Endothelial cell of umbilical vein (primary cell): ENCODE measurements around the gene JAZF1. TPM values are rescaled to one million over a fixed set of nuclear protein-coding genes. Genes with fewer than 3 reads are reported as not detected.

Experiments
- BruUV-seq: library from RNA; stranded (reverse); fragments of 400-500 nt; replicated peaks from 2 replicates; lab custom pipeline; 2021; lab: Mats Ljungman, UMichigan
- CTCF ChIA-PET: fragments of 300-600, 350-600 bp; sonication (Branson Sonifier 250); formaldehyde crosslinking; loops from one replicate; lab custom pipeline; 2021; ENCODE audit warnings: antibody characterized with exemption, inconsistent platforms; lab: Charles Lee
- POLR2A ChIA-PET: fragments of 300-600, 350-600 bp; sonication (Branson Sonifier 250); formaldehyde crosslinking; loops from one replicate; lab custom pipeline; 2021; ENCODE audit warnings: antibody characterized with exemption, inconsistent platforms; lab: Charles Lee
- DNase-seq: peaks from one replicate; pipeline ENCODE4 v3.0.0-alpha.2; 2011; ENCODE audit warnings: low read depth, low spot score
- FAIRE-seq: peaks from 2 replicates; lab custom pipeline; 2011; peaks lifted over from hg19 to GRCh38; lab: Jason Lieb, UNC
- H2AFZ ChIP-seq: 2 replicates; pipeline ENCODE4 v1.6.0; 2012; ENCODE audit warnings: low read depth, low read length, control low read depth, inconsistent platforms
- H3K27ac ChIP-seq: 2 replicates; pipeline ENCODE4 v1.5.1; 2011; ENCODE audit warnings: low read depth, mild to moderate bottlenecking, control low read depth, low read length, moderate library complexity; ENCODE audit not compliant: insufficient read depth
- H3K27me3 ChIP-seq, 2 experiments: 2 replicates each; pipeline versions ENCODE4 v1.6.0 to v1.6.1; 2011; ENCODE audit warnings: low read length in 2 of 2, mixed read lengths in 1 of 2; ENCODE audit not compliant: control insufficient read depth in 2 of 2, insufficient read depth in 2 of 2
- H3K36me3 ChIP-seq, 2 experiments: 2 replicates in 1 of 2; 3 replicates in 1 of 2; pipeline ENCODE4 v1.5.1; 2011; ENCODE audit warnings: low read length in 2 of 2, mild to moderate bottlenecking in 1 of 2, moderate library complexity in 1 of 2; ENCODE audit not compliant: control insufficient read depth in 2 of 2, insufficient read depth in 2 of 2; ENCODE audit errors: extremely low read depth in 1 of 2
- H3K4me1 ChIP-seq: 3 replicates; pipeline ENCODE4 v1.5.1; 2011; ENCODE audit warnings: mild to moderate bottlenecking, low read length; ENCODE audit not compliant: control insufficient read depth, insufficient read depth; ENCODE audit errors: extremely low read depth
- H3K4me2 ChIP-seq: 2 replicates; pipeline ENCODE4 v1.6.1; 2011; ENCODE audit warnings: low read length, control low read depth, mixed read lengths; ENCODE audit not compliant: insufficient read depth
- H3K4me3 ChIP-seq, 3 experiments: fragments of 200-600 bp in 1 of 3; sonication (generic), shearing (Covaris generic) in 1 of 3; replicated peaks in 1 of 3; 2 replicates each; pipeline ENCODE4 v1.5.1; 2011 to 2016; ENCODE audit warnings: control low read depth in 3 of 3, low read length in 3 of 3, mild to moderate bottlenecking in 2 of 3, inconsistent platforms in 1 of 3, low read depth in 1 of 3, moderate library complexity in 1 of 3; ENCODE audit not compliant: insufficient read depth in 1 of 3
- H3K79me2 ChIP-seq: 2 replicates; pipeline ENCODE4 v1.6.0; 2012; ENCODE audit warnings: low read length, inconsistent platforms; ENCODE audit not compliant: control insufficient read depth, insufficient read depth
- H3K9ac ChIP-seq: replicated peaks from 2 replicates; pipeline ENCODE3; 2011; ENCODE audit warnings: low read length, control low read depth; ENCODE audit not compliant: insufficient read depth; ENCODE audit errors: extremely low read depth
- H3K9me1 ChIP-seq: replicated peaks from 3 replicates; pipeline ENCODE4 v1.6.0; 2011; ENCODE audit warnings: mild to moderate bottlenecking, low read length; ENCODE audit not compliant: control insufficient read depth, insufficient read depth; ENCODE audit errors: extremely low read depth
- H3K9me3 ChIP-seq: replicated peaks from 2 replicates; pipeline ENCODE4 v1.5.1; 2012; ENCODE audit warnings: low read length, inconsistent platforms; ENCODE audit not compliant: control insufficient read depth, insufficient read depth
- H4K20me1 ChIP-seq: replicated peaks from 2 replicates; pipeline ENCODE3; 2011; ENCODE audit warnings: mild to moderate bottlenecking, low read length; ENCODE audit not compliant: control insufficient read depth, insufficient read depth; ENCODE audit errors: extremely low read depth
- EZH2 ChIP-seq: IDR thresholded peaks from 2 replicates; pipeline ENCODE4 v1.6.1; 2012; ENCODE audit warnings: borderline replicate concordance, low read depth, mild to moderate bottlenecking, moderate library complexity, low read length, inconsistent platforms; ENCODE audit not compliant: severe bottlenecking
- FOS ChIP-seq: IDR thresholded peaks from 2 replicates; pipeline ENCODE4 v1.6.1; 2011; ENCODE audit warnings: mild to moderate bottlenecking, low read length, moderate library complexity, borderline replicate concordance; ENCODE audit not compliant: insufficient read depth
- GATA2 ChIP-seq: IDR thresholded peaks from 2 replicates; pipeline ENCODE4 v1.7.0; 2011; ENCODE audit warnings: low read depth, mild to moderate bottlenecking, moderate library complexity, mixed read lengths, low read length; ENCODE audit not compliant: insufficient read length, insufficient read depth
- JUN ChIP-seq: IDR thresholded peaks from 2 replicates; pipeline ENCODE4 v1.6.1; 2011; ENCODE audit warnings: borderline replicate concordance, low read depth; ENCODE audit not compliant: insufficient read length, insufficient read depth
- MYC ChIP-seq: IDR thresholded peaks from one replicate; pipeline ENCODE4 v1.6.1; 2011; ENCODE audit warnings: mild to moderate bottlenecking, low read depth, low read length
- POLR2A ChIP-seq: IDR thresholded peaks from 2 replicates; pipeline ENCODE4 v1.6.1; 2012; ENCODE audit warnings: low read depth, mild to moderate bottlenecking, control low read depth, low read length
- POLR2AphosphoS5 ChIP-seq: IDR thresholded peaks from 2 replicates; pipeline ENCODE4 v1.6.1; 2012; ENCODE audit warnings: low read depth, mild to moderate bottlenecking, control low read depth, low read length, moderate library complexity; ENCODE audit not compliant: insufficient read depth
- dilution Hi-C: fragments of 300-500 bp; cut with MboI; formaldehyde crosslinking; loops from one replicate; pipeline ENCODE4 v1.15.0; 2019; ENCODE audit warnings: low sequenced_read_pairs; ENCODE audit not compliant: extremely low pct_ligation_motif_present
- intact Hi-C: fragments of 100-400 bp; cut with micrococcal nuclease; formaldehyde crosslinking; loops from one replicate; pipeline ENCODE4 v1.10.0; 2022
- polyA plus RNA-seq, 4 experiments: library from polyadenylated mRNA; depleted of rRNA in 3 of 4; stranded (reverse) in 3 of 4; unstranded in 1 of 4; fragments of >200 nt; gene quantifications; 2 replicates each; pipeline versions ENCODE4 v1.2.1 to v1.2.3, GENCODE V29; 2011 to 2012; ENCODE audit warnings: missing spikeins in 1 of 4
- total RNA-seq: library from RNA; stranded (reverse); gene quantifications from 2 replicates; pipeline ENCODE4 v1.2.3, GENCODE V29; 2021
- TF ChIP-seq, protein P1 (sequence below): IDR thresholded peaks from 2 replicates; pipeline ENCODE4 v1.6.1; 2011; ENCODE audit not compliant: insufficient read depth, insufficient read length
- TF ChIP-seq, protein P2 (sequence below), 2 donors: IDR thresholded peaks; 1 replicate in 1 of 2; 2 replicates in 1 of 2; pipeline ENCODE4 v1.5.1; 2011; ENCODE audit warnings: low read length in 2 of 2, mild to moderate bottlenecking in 2 of 2, moderate library complexity in 2 of 2, control low read depth in 1 of 2, inconsistent platforms in 1 of 2, low read depth in 1 of 2; ENCODE audit not compliant: insufficient read depth in 1 of 2; ENCODE audit errors: extremely low read depth in 1 of 2

Gene JAZF1
- total and polyA plus RNA-seq, 2 donors (not counting 3 experiments of a cell fraction or from before 2014, with no cell fraction given), result 2.5 to 16.9 TPM

DNA sequence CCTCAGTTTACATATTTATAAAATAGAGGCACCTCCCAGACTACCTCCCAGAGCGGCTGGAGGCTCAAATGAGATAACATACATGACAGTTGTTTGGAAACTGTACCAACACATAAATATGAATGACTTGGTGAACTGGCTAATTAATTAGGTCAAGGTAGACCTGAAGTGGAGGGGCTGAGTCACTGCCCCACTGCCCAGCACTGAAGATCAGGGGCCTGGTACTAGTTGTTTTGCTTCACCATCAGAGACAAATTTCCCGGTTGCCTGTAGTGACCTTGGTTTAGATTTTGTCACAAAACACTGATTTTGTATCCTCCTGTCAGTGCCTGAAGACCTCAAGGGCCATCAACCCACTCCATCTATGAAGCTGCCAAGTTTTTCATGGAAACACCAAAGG is 41.8 kb downstream of the JAZF1 start:
- no peak overlapping the region for H3K27ac ChIP-seq
- no peaks in the 10 kb centered on the region for H3K9me3 ChIP-seq
- no peaks in the 10 kb centered on the region for H3K36me3 ChIP-seq
- FAIRE-seq (no peak), DNase-seq (no peak)
- peaks cover 2% of the 10 kb centered on the region for H4K20me1 ChIP-seq
- H3K9me1 ChIP-seq, result no peaks in the 10 kb centered on the region
- H3K4me3 ChIP-seq, result no peak overlapping the region
- POLR2A ChIA-PET, result no interaction called here
- no peaks in the 10 kb centered on the region for H3K27me3 ChIP-seq
- BruUV-seq, result no TSS peak
- no peaks in the 10 kb centered on the region for H3K4me1 ChIP-seq
- H3K79me2 ChIP-seq, result no peaks in the 10 kb centered on the region
- TF ChIP-seq JUN (no peak), POLR2A (no peak), GATA2 (no peak), FOS (no peak), EZH2 (no peak), MYC (no peak), POLR2AphosphoS5 (no peak)
- TF ChIP-seq, protein P1, sequence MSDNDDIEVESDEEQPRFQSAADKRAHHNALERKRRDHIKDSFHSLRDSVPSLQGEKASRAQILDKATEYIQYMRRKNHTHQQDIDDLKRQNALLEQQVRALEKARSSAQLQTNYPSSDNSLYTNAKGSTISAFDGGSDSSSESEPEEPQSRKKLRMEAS, result no peak
- TF ChIP-seq, protein P2, sequence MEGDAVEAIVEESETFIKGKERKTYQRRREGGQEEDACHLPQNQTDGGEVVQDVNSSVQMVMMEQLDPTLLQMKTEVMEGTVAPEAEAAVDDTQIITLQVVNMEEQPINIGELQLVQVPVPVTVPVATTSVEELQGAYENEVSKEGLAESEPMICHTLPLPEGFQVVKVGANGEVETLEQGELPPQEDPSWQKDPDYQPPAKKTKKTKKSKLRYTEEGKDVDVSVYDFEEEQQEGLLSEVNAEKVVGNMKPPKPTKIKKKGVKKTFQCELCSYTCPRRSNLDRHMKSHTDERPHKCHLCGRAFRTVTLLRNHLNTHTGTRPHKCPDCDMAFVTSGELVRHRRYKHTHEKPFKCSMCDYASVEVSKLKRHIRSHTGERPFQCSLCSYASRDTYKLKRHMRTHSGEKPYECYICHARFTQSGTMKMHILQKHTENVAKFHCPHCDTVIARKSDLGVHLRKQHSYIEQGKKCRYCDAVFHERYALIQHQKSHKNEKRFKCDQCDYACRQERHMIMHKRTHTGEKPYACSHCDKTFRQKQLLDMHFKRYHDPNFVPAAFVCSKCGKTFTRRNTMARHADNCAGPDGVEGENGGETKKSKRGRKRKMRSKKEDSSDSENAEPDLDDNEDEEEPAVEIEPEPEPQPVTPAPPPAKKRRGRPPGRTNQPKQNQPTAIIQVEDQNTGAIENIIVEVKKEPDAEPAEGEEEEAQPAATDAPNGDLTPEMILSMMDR (IDR thresholded peaks at IDR 0.05; ENCODE audit: extremely low read depth in 1 of 2, insufficient read depth in 1 of 2, low read depth in 1 of 2, low read length in 2 of 2), result no peak
- H3K9ac ChIP-seq, result no peak overlapping the region
- dilution Hi-C loops (no loop called here), intact Hi-C loops (no loop called here)
- H2AFZ ChIP-seq, result no peak overlapping the region
- CTCF ChIA-PET, result no interaction called here
- H3K4me2 ChIP-seq, result no peak overlapping the region
